GM12801 (cell line): Measurements from ENCODE around the gene ARHGEF1.

ENCODE experiments used
- CTCF ChIP-seq: IDR thresholded peaks from one replicate; pipeline ENCODE4 v1.5.1; 2011; ENCODE audit warnings: control low read depth; ENCODE audit not compliant: insufficient read length; ENCODE audit errors: extremely low read depth

The ARHGEF1 gene

GRCh38 chr19:41859213-41859617 is 23.8 kb upstream of the ARHGEF1 start:
- TF ChIP-seq CTCF = no peak

GRCh38 chr19:41859618-41860418 is 23.2 kb upstream of the ARHGEF1 start, which contains the start of gene RPS19:
Gene RPS19 (plus strand): TSS chr19:41860255. CDS start chr19:41860775, 520 bp downstream.
- TF ChIP-seq CTCF = no peak

- no peak for TF ChIP-seq CTCF
Measured at GRCh38 chr19:41860419-41861115, 22.4 kb upstream of the ARHGEF1 start.

GRCh38 chr19:41861116-41861768 is 21.7 kb upstream of the ARHGEF1 start:
- no peak for TF ChIP-seq CTCF

- TF ChIP-seq CTCF = no peak
Measured at GRCh38 chr19:41861846-41862245, 21.1 kb upstream of the ARHGEF1 start.

GRCh38 chr19:41862445-41862986 is 20.5 kb upstream of the ARHGEF1 start:
- TF ChIP-seq CTCF = no peak

GRCh38 chr19:41863209-41863931 is 19.6 kb upstream of the ARHGEF1 start:
- TF ChIP-seq CTCF = no peak
